Nephron (organoid): ENCODE results near the gene KLC4.

Source experiments
- H3K27ac Mint-ChIP-seq, 3 experiments: 2 replicates each; pipeline ENCODE4 v1.8.0; 2020; ENCODE audit warnings: mixed read lengths in 3 of 3, mild to moderate bottlenecking in 2 of 3, moderate library complexity in 1 of 3
- H3K27me3 Mint-ChIP-seq: 2 replicates; pipeline ENCODE4 v1.8.0; 2021; ENCODE audit warnings: low read depth, mild to moderate bottlenecking, moderate library complexity, mixed read lengths
- H3K36me3 Mint-ChIP-seq: 2 replicates; pipeline ENCODE4 v1.8.0; 2020; ENCODE audit warnings: low read depth, mixed read lengths
- H3K4me1 Mint-ChIP-seq: 2 replicates; pipeline ENCODE4 v1.8.0; 2020; ENCODE audit warnings: mixed read lengths
- H3K4me3 Mint-ChIP-seq, 3 experiments: 2 replicates each; pipeline ENCODE4 v1.8.0; 2020; ENCODE audit warnings: mild to moderate bottlenecking in 3 of 3, mixed read lengths in 3 of 3, moderate library complexity in 2 of 3
- H3K9me3 Mint-ChIP-seq: 2 replicates; pipeline ENCODE4 v1.8.0; 2020; ENCODE audit warnings: mixed read lengths
- CTCF ChIP-seq, 3 experiments: fragments of 200-600 bp; sonication (generic); IDR thresholded peaks; one replicate each; pipeline ENCODE4 v1.5.0; 2021; ENCODE audit warnings: antibody characterized with exemption in 3 of 3; ENCODE audit not compliant: unreplicated experiment in 3 of 3

Gene KLC4

GRCh38 chr6:43055966-43056365, 3.5 kb upstream of the KLC4 start:
- H3K27me3 Mint-ChIP-seq, result no peaks in the 10 kb centered on the region
- H3K4me3 Mint-ChIP-seq, result peak overlapping the region; percentile 62 to 79 (median 74)
- no peaks in the 10 kb centered on the region for H3K9me3 Mint-ChIP-seq
- H3K4me1 Mint-ChIP-seq, result peaks cover 61% of the 10 kb centered on the region
- H3K36me3 Mint-ChIP-seq, result peaks cover 39% of the 10 kb centered on the region
- TF ChIP-seq CTCF (IDR thresholded peaks at IDR 0.05; ENCODE audit: unreplicated experiment in 3 of 3), result no peak
- H3K27ac Mint-ChIP-seq, result peak overlapping the region; percentile 44 to 71 (median 70)

- Mint-ChIP-seq H3K36me3 (peaks cover 45% of the 10 kb centered on the region), H3K27me3 (no peaks in the 10 kb centered on the region), H3K4me3 (peak overlapping the region; percentile 96 to 97 (median 96)), H3K4me1 (peaks cover 46% of the 10 kb centered on the region), H3K27ac (peak overlapping the region in 2 of 3 experiments; percentile 18 to 100), H3K9me3 (no peaks in the 10 kb centered on the region)
- no peak for TF ChIP-seq CTCF (IDR thresholded peaks at IDR 0.05; ENCODE audit: unreplicated experiment in 3 of 3)
Measured at GRCh38 chr6:43058531-43058930, 900 bp upstream of the KLC4 start.

GRCh38 chr6:43060034-43060754, 763 bp downstream of the KLC4 start:
- peak overlapping the region; percentile 97 to 100 (median 99) for H3K27ac Mint-ChIP-seq
- H3K9me3 Mint-ChIP-seq, result no peaks in the 10 kb centered on the region
- no peak for TF ChIP-seq CTCF (IDR thresholded peaks at IDR 0.05; ENCODE audit: unreplicated experiment in 3 of 3)
- peaks cover 49% of the 10 kb centered on the region for H3K36me3 Mint-ChIP-seq
- H3K27me3 Mint-ChIP-seq, result no peaks in the 10 kb centered on the region
- H3K4me3 Mint-ChIP-seq, result peak overlapping the region; percentile 96 to 97 (median 96)
- H3K4me1 Mint-ChIP-seq, result peaks cover 38% of the 10 kb centered on the region

GRCh38 chr6:43060755-43061633, 1.6 kb downstream of the KLC4 start:
- Mint-ChIP-seq H3K4me1 (peaks cover 38% of the 10 kb centered on the region), H3K27ac (peak overlapping the region; percentile 97 to 100 (median 99)), H3K36me3 (peaks cover 46% of the 10 kb centered on the region), H3K4me3 (peak overlapping the region; percentile 96 to 97 (median 96)), H3K27me3 (no peaks in the 10 kb centered on the region), H3K9me3 (no peaks in the 10 kb centered on the region)
- TF ChIP-seq CTCF (IDR thresholded peaks at IDR 0.05; ENCODE audit: unreplicated experiment in 3 of 3), result no peak

GRCh38 chr6:43061861-43062260, 2.4 kb downstream of the KLC4 start:
- Mint-ChIP-seq H3K36me3 (peaks cover 51% of the 10 kb centered on the region), H3K4me3 (peak overlapping the region; percentile 68 to 97 (median 96)), H3K4me1 (peaks cover 38% of the 10 kb centered on the region), H3K27ac (peak overlapping the region; percentile 77 to 99 (median 97)), H3K27me3 (no peaks in the 10 kb centered on the region), H3K9me3 (no peaks in the 10 kb centered on the region)
- TF ChIP-seq CTCF (IDR thresholded peaks at IDR 0.05; ENCODE audit: unreplicated experiment in 3 of 3), result no peak
